GM18508 (cell line): ENCODE results near the gene ZBED3.

Experiments used
- ATAC-seq: cut with Tn5 transposase; IDR thresholded peaks from one replicate; pipeline ENCODE4 v1.9.1; 2021; ENCODE audit warnings: moderate number of reproducible peaks; ENCODE audit not compliant: insufficient read depth, unreplicated experiment

ZBED3 gene

DNA sequence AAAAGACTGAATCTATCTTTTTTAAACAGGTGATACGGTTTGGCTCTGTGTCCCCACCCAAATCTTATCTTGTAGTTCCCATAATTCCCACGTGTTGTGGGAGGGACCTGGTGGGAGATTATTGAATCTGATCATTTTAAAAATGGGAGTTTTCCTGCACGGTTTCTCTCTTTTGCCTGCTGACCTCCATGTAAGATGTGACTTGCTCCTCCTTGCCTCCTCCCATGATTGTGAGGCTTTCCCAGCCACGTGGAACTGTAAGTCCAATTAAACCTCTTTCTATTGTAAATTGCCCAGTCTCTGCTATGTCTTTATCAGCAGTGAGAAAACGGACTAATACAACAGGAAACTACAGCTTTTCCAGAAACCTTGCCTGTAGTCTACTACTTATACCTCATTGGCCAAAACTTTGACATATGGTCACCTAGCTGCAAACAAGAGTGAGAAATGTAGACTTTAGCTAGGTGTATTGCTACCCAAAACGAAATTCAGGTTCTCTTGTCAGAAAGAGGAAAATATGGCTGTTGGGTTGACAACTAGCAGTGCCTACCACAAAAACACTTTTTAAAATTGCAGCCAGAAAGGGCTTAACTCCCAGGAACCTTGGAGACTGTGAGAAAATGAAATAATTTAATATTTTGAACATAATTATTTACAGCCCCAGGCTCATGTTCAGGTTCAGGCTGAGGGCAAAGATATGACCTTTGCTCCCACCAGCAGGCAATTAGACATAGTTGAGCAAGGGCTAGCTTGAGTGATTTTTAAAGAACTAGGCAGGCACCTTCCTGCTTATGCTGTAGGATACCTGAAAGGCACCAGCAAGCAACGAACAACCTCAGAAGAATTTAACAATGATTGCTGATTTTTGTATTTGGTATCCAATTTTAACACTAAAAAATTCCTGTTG, 64.3 kb downstream of the ZBED3 start:
- no peak for ATAC-seq
